Right lobe of liver (tissue), 6 donors: ENCODE data around the gene LILRA5. TPM values are rescaled to one million over a fixed set of nuclear protein-coding genes. Genes with fewer than 3 reads are reported as not detected.
A peak's percentile ranks its signal among the peaks of the same experiment; 100 is the strongest.
"Not testable (repeated sequence)": the region's sequence is repeated elsewhere in the genome, so short reads cannot be mapped to it uniquely, and the experiment has no call there.

ENCODE experiments used
- ATAC-seq, 4 donors: fragments of 200-7000 bp; cut with Tn5 transposase; one replicate each; pipeline ENCODE4 v1.9.1; 2020; ENCODE audit warnings: mild to moderate bottlenecking in 4 of 4, moderate library complexity in 4 of 4
- DNase-seq, 3 donors: peaks; one replicate each; pipeline ENCODE4 v3.0.0-alpha.2; 2020
- H3K27ac ChIP-seq, 3 donors: fragments of 200-600 bp; one replicate each; pipeline ENCODE4 v1.8.0; 2022
- H3K27me3 ChIP-seq, 2 donors: fragments of 200-600 bp; one replicate each; pipeline ENCODE4 v1.8.0; 2022
- H3K36me3 ChIP-seq, 4 donors: fragments of 200-600 bp; sonication (generic) in 1 of 4; one replicate each; pipeline versions ENCODE4 v1.5.1 to v1.8.0; 2017 to 2022; ENCODE audit warnings: control low read depth in 1 of 4
- H3K4me1 ChIP-seq, 4 donors: fragments of 200-600 bp; sonication (generic) in 1 of 4; one replicate each; pipeline versions ENCODE4 v1.5.1 to v1.8.0; 2017 to 2022; ENCODE audit warnings: control low read depth in 1 of 4
- H3K4me3 ChIP-seq, 3 donors: fragments of 200-600 bp; one replicate each; pipeline ENCODE4 v1.8.0; 2022
- H3K9me3 ChIP-seq, 4 donors: fragments of 200-600 bp; sonication (generic) in 1 of 4; one replicate each; pipeline versions ENCODE4 v1.5.1 to v1.8.0; 2017 to 2022; ENCODE audit warnings: control low read depth in 1 of 4
- POLR2A ChIP-seq: fragments of 450-650 bp; IDR thresholded peaks from one replicate; pipeline ENCODE4 v1.6.1; 2017; ENCODE audit warnings: antibody characterized with exemption, mild to moderate bottlenecking
- WGBS: methylation state at CpG from one replicate; pipeline ENCODE4 v1.1.6; 2018; ENCODE audit warnings: low coverage, low lambda C conversion rate; ENCODE audit not compliant: insufficient coverage; ENCODE audit errors: missing lambda C conversion rate; 5-methylcytosine and 5-hydroxymethylcytosine counted together
- intact Hi-C, 2 donors: fragments of 100-400 bp; cut with DNase I; formaldehyde crosslinking; loops; one replicate each; pipeline versions ENCODE4 v1.11.2 to v1.14.1; 2022
- total RNA-seq, 6 experiments: library from RNA; depleted of rRNA in 2 of 6; stranded (reverse); fragments of >200 nt in 2 of 6; fragmentation: NEBNext Ultra II Directional in 3 of 6; extraction: Animal tissue kit (Norgen Biotek cat#: 25700) in 3 of 6; gene quantifications; one replicate each; pipeline versions ENCODE4 v1.1.0 to v1.2.4, GENCODE V29; 2016 to 2023
- TF ChIP-seq, protein P1 (sequence below), 4 donors: fragments of 200-600 bp in 3 of 4; fragments of 450-650 bp in 1 of 4; IDR thresholded peaks; one replicate each; pipeline versions ENCODE4 v1.5.1 to v1.8.0; 2016 to 2022; ENCODE audit warnings: antibody characterized with exemption in 4 of 4, mild to moderate bottlenecking in 2 of 4
- donor health status: DM: no; HTN: yes; CAD: no.
- donor health status: DM: no; HTN: no; CAD: no.
- donor health status: DM: no; HTN: no; CAD: no.
- donor health status: DM: no; HTN: yes; CAD: no.
- donor health status: DM: no; HTN: yes; CAD: no.

Gene LILRA5
- total RNA-seq, 6 experiments from 2014 or later: 0.98 to 4.3 (median 1.9) TPM

- TF ChIP-seq, protein P1, sequence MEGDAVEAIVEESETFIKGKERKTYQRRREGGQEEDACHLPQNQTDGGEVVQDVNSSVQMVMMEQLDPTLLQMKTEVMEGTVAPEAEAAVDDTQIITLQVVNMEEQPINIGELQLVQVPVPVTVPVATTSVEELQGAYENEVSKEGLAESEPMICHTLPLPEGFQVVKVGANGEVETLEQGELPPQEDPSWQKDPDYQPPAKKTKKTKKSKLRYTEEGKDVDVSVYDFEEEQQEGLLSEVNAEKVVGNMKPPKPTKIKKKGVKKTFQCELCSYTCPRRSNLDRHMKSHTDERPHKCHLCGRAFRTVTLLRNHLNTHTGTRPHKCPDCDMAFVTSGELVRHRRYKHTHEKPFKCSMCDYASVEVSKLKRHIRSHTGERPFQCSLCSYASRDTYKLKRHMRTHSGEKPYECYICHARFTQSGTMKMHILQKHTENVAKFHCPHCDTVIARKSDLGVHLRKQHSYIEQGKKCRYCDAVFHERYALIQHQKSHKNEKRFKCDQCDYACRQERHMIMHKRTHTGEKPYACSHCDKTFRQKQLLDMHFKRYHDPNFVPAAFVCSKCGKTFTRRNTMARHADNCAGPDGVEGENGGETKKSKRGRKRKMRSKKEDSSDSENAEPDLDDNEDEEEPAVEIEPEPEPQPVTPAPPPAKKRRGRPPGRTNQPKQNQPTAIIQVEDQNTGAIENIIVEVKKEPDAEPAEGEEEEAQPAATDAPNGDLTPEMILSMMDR (IDR thresholded peaks at IDR 0.05): no peak
- TF ChIP-seq POLR2A: no peak
- no peaks in the 10 kb centered on the region for H3K9me3 ChIP-seq
- H3K36me3 ChIP-seq: no peaks in the 10 kb centered on the region
- ATAC-seq: peak in 3 of 4 donors; percentile 22 to 57 (median 30)
- intact Hi-C loops: no loop called here
- no peak overlapping the region for H3K4me3 ChIP-seq
- H3K27ac ChIP-seq: no peak overlapping the region
- no CpG with 5 or more reads among the region's 4 CpGs for WGBS
- H3K27me3 ChIP-seq: no peaks in the 10 kb centered on the region
- DNase-seq: no peak
- H3K4me1 ChIP-seq: no peaks in the 10 kb centered on the region
Observed at GRCh38 chr19:54298357-54299125, 14.4 kb downstream of the LILRA5 start.

DNA sequence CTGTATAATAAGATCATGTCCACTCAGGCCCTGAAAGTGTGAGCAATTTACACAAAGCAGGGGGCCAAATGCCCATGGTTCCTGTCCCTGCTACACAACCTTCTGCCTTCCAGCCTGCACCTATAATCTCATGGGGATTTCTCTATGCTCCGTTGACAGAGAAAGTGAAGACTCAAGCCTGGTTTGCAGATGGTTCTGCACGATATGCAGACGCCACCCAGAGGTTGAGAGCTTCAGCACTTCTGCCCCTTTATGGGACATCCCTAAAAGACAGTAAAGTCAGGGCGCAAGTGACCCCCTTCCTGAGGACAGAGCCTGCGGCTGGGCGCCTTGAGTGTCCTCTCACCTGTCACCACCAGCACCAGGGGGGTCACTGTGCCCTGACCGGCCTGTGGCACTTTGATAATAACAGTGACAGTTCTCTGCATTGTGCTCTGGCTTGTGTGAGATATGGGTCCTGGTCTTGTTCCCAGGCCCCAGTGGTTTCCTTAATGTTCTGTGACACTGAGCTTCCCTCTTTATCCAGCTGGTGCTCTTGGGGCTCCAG lies 15.1 kb downstream of the LILRA5 start:
- Histone ChIP-seq H3K9me3 (no peaks in the 10 kb centered on the region), H3K4me3 (no peak overlapping the region), H3K27me3 (no peaks in the 10 kb centered on the region), H3K27ac (no peak overlapping the region), H3K36me3 (no peaks in the 10 kb centered on the region), H3K4me1 (no peaks in the 10 kb centered on the region)
- no CpG with 5 or more reads among the region's 7 CpGs for WGBS
- intact Hi-C loops: no loop called here
- no peak for TF ChIP-seq POLR2A
- TF ChIP-seq, protein P1 (IDR thresholded peaks at IDR 0.05): no peak
- ATAC-seq (peak in 1 of 4 donors; percentile 33), DNase-seq (no peak)

DNA sequence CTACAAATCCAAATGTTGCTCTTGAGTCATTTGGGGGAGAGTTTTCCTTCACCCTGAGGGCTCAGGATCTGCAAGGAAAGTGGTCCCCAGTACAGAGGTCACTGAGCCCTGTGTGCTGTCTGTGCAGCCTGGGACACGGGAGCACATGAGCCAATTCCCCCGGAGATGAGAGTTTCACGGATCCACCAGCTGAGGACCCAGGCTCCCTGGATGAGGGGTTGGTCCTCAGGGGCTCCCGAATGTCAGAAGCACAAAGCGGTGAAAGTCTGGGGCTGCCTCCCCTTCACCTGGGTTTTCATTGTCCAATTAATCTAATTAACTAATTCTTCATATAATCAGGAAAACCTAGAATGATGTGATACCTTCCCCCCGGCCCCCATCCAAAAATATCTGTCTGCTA lies 18.4 kb downstream of the LILRA5 start:
- no peaks in the 10 kb centered on the region for H3K27me3 ChIP-seq
- H3K4me1 ChIP-seq: no peaks in the 10 kb centered on the region
- no peak for TF ChIP-seq POLR2A
- TF ChIP-seq, protein P1 (IDR thresholded peaks at IDR 0.05): no peak
- no peak overlapping the region for H3K4me3 ChIP-seq
- no peaks in the 10 kb centered on the region for H3K36me3 ChIP-seq
- DNase-seq (no peak), ATAC-seq (no peak)
- H3K9me3 ChIP-seq: no peaks in the 10 kb centered on the region
- no peak overlapping the region for H3K27ac ChIP-seq
- intact Hi-C loops: no loop called here
- 76% methylated on average over 6 of the region's 6 CpGs for WGBS

GRCh38 chr19:54289160-54289559 lies 23.8 kb downstream of the LILRA5 start:
- 35% methylated on average over 7 of the region's 8 CpGs for WGBS
- H3K27ac ChIP-seq, ATAC-seq, H3K9me3 ChIP-seq, intact Hi-C loops, H3K27me3 ChIP-seq, H3K4me3 ChIP-seq, DNase-seq, H3K4me1 ChIP-seq, H3K36me3 ChIP-seq: not testable (repeated sequence)

DNA sequence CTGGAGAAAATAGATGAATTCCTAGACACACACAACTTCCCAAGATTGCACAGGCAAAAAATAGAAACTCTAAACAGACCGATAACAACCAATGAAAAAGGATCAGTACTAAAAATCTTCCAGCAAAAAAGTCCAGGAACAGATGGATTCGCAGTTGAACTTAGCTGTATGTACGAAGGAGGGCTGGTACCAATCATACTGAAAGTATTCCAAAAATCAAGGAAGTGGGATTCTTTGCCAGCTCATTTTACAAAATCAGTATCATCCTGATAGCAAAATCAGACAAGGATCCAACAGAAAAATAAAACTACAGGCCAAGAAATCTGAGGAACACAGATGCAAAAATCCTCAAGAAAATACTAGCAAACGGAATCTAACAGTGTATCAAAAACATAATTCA lies 25.5 kb downstream of the LILRA5 start:
- 72% methylated on average over 4 of the region's 4 CpGs for WGBS
- no peak for ATAC-seq
- no peak for TF ChIP-seq POLR2A
- intact Hi-C loops: no loop called here
- Histone ChIP-seq H3K36me3 (no peaks in the 10 kb centered on the region), H3K27ac (no peak overlapping the region), H3K4me1 (no peaks in the 10 kb centered on the region), H3K27me3 (no peaks in the 10 kb centered on the region), H3K4me3 (no peak overlapping the region), H3K9me3 (no peaks in the 10 kb centered on the region)
- no peak for DNase-seq

GRCh38 chr19:54286283-54286682 lies 26.7 kb downstream of the LILRA5 start:
- H3K27me3 ChIP-seq, H3K9me3 ChIP-seq, H3K36me3 ChIP-seq, intact Hi-C loops, H3K4me3 ChIP-seq, ATAC-seq, H3K27ac ChIP-seq, DNase-seq, H3K4me1 ChIP-seq: not testable (repeated sequence)
- 60% methylated on average over 2 of the region's 10 CpGs for WGBS

DNA sequence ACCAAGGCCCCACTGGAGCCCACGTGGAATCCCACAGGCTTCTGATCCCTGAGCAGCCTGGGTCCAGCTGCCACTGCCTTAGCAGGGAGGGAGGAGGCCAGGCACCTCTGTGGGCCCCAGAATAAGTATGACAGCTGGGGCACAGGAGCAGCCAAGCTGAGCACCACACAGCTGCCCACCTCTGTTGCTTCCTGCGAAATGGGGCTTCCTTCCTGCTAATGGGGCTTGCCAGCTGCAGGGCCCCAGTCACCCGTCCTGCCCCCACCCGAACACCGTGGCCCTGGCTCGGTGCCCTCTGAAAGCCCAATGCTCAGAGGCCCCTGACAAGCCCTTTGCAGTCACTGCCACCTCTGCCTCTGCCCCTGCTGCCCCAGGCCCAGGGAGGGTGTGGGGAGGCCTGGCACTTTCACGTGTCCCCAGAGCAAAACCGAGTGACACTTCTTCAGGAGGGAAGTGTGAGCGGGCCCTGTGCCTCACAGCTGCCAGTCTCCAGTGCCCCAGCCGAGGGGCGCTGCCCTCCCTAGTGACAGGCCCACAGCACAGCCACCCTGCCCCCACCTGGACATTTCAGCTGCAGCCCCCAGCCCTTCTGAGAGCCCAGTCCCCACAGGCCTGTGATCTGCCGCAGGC lies 27.4 kb downstream of the LILRA5 start:
- H3K4me3 ChIP-seq, DNase-seq, H3K9me3 ChIP-seq, H3K4me1 ChIP-seq, H3K36me3 ChIP-seq, H3K27me3 ChIP-seq, intact Hi-C loops, H3K27ac ChIP-seq: not testable (repeated sequence)
- peak in 3 of 4 donors; percentile 41 to 47 (median 44) for ATAC-seq
- WGBS: no CpG with 5 or more reads among the region's 12 CpGs
